Endothelial cell of umbilical vein (primary cell): ENCODE results near the gene PRG2. TPM values are rescaled to one million over a fixed set of nuclear protein-coding genes. Genes with fewer than 3 reads are reported as not detected.

Source experiments
- BruUV-seq: library from RNA; stranded (reverse); fragments of 400-500 nt; replicated peaks from 2 replicates; lab custom pipeline; 2021; lab: Mats Ljungman, UMichigan
- CTCF ChIA-PET: fragments of 300-600, 350-600 bp; sonication (Branson Sonifier 250); formaldehyde crosslinking; loops from one replicate; lab custom pipeline; 2021; ENCODE audit warnings: antibody characterized with exemption, inconsistent platforms; lab: Charles Lee
- POLR2A ChIA-PET: fragments of 300-600, 350-600 bp; sonication (Branson Sonifier 250); formaldehyde crosslinking; loops from one replicate; lab custom pipeline; 2021; ENCODE audit warnings: antibody characterized with exemption, inconsistent platforms; lab: Charles Lee
- DNase-seq: peaks from one replicate; pipeline ENCODE4 v3.0.0-alpha.2; 2011; ENCODE audit warnings: low read depth, low spot score
- FAIRE-seq: peaks from 2 replicates; lab custom pipeline; 2011; peaks lifted over from hg19 to GRCh38; lab: Jason Lieb, UNC
- H2AFZ ChIP-seq: 2 replicates; pipeline ENCODE4 v1.6.0; 2012; ENCODE audit warnings: low read depth, low read length, control low read depth, inconsistent platforms
- H3K27ac ChIP-seq: 2 replicates; pipeline ENCODE4 v1.5.1; 2011; ENCODE audit warnings: low read depth, mild to moderate bottlenecking, control low read depth, low read length, moderate library complexity; ENCODE audit not compliant: insufficient read depth
- H3K27me3 ChIP-seq, 2 experiments: 2 replicates each; pipeline versions ENCODE4 v1.6.0 to v1.6.1; 2011; ENCODE audit warnings: low read length in 2 of 2, mixed read lengths in 1 of 2; ENCODE audit not compliant: control insufficient read depth in 2 of 2, insufficient read depth in 2 of 2
- H3K36me3 ChIP-seq, 2 experiments: 2 replicates in 1 of 2; 3 replicates in 1 of 2; pipeline ENCODE4 v1.5.1; 2011; ENCODE audit warnings: low read length in 2 of 2, mild to moderate bottlenecking in 1 of 2, moderate library complexity in 1 of 2; ENCODE audit not compliant: control insufficient read depth in 2 of 2, insufficient read depth in 2 of 2; ENCODE audit errors: extremely low read depth in 1 of 2
- H3K4me1 ChIP-seq: 3 replicates; pipeline ENCODE4 v1.5.1; 2011; ENCODE audit warnings: mild to moderate bottlenecking, low read length; ENCODE audit not compliant: control insufficient read depth, insufficient read depth; ENCODE audit errors: extremely low read depth
- H3K4me2 ChIP-seq: 2 replicates; pipeline ENCODE4 v1.6.1; 2011; ENCODE audit warnings: low read length, control low read depth, mixed read lengths; ENCODE audit not compliant: insufficient read depth
- H3K4me3 ChIP-seq, 3 experiments: fragments of 200-600 bp in 1 of 3; sonication (generic), shearing (Covaris generic) in 1 of 3; replicated peaks in 1 of 3; 2 replicates each; pipeline ENCODE4 v1.5.1; 2011 to 2016; ENCODE audit warnings: control low read depth in 3 of 3, low read length in 3 of 3, mild to moderate bottlenecking in 2 of 3, inconsistent platforms in 1 of 3, low read depth in 1 of 3, moderate library complexity in 1 of 3; ENCODE audit not compliant: insufficient read depth in 1 of 3
- H3K79me2 ChIP-seq: 2 replicates; pipeline ENCODE4 v1.6.0; 2012; ENCODE audit warnings: low read length, inconsistent platforms; ENCODE audit not compliant: control insufficient read depth, insufficient read depth
- H3K9ac ChIP-seq: replicated peaks from 2 replicates; pipeline ENCODE3; 2011; ENCODE audit warnings: low read length, control low read depth; ENCODE audit not compliant: insufficient read depth; ENCODE audit errors: extremely low read depth
- H3K9me1 ChIP-seq: replicated peaks from 3 replicates; pipeline ENCODE4 v1.6.0; 2011; ENCODE audit warnings: mild to moderate bottlenecking, low read length; ENCODE audit not compliant: control insufficient read depth, insufficient read depth; ENCODE audit errors: extremely low read depth
- H3K9me3 ChIP-seq: replicated peaks from 2 replicates; pipeline ENCODE4 v1.5.1; 2012; ENCODE audit warnings: low read length, inconsistent platforms; ENCODE audit not compliant: control insufficient read depth, insufficient read depth
- H4K20me1 ChIP-seq: replicated peaks from 2 replicates; pipeline ENCODE3; 2011; ENCODE audit warnings: mild to moderate bottlenecking, low read length; ENCODE audit not compliant: control insufficient read depth, insufficient read depth; ENCODE audit errors: extremely low read depth
- CTCF ChIP-seq, 2 donors: IDR thresholded peaks; 1 replicate in 1 of 2; 2 replicates in 1 of 2; pipeline ENCODE4 v1.5.1; 2011; ENCODE audit warnings: low read length in 2 of 2, mild to moderate bottlenecking in 2 of 2, moderate library complexity in 2 of 2, control low read depth in 1 of 2, inconsistent platforms in 1 of 2, low read depth in 1 of 2; ENCODE audit not compliant: insufficient read depth in 1 of 2; ENCODE audit errors: extremely low read depth in 1 of 2
- EZH2 ChIP-seq: IDR thresholded peaks from 2 replicates; pipeline ENCODE4 v1.6.1; 2012; ENCODE audit warnings: borderline replicate concordance, low read depth, mild to moderate bottlenecking, moderate library complexity, low read length, inconsistent platforms; ENCODE audit not compliant: severe bottlenecking
- FOS ChIP-seq: IDR thresholded peaks from 2 replicates; pipeline ENCODE4 v1.6.1; 2011; ENCODE audit warnings: mild to moderate bottlenecking, low read length, moderate library complexity, borderline replicate concordance; ENCODE audit not compliant: insufficient read depth
- GATA2 ChIP-seq: IDR thresholded peaks from 2 replicates; pipeline ENCODE4 v1.7.0; 2011; ENCODE audit warnings: low read depth, mild to moderate bottlenecking, moderate library complexity, mixed read lengths, low read length; ENCODE audit not compliant: insufficient read length, insufficient read depth
- JUN ChIP-seq: IDR thresholded peaks from 2 replicates; pipeline ENCODE4 v1.6.1; 2011; ENCODE audit warnings: borderline replicate concordance, low read depth; ENCODE audit not compliant: insufficient read length, insufficient read depth
- MAX ChIP-seq: IDR thresholded peaks from 2 replicates; pipeline ENCODE4 v1.6.1; 2011; ENCODE audit not compliant: insufficient read depth, insufficient read length
- MYC ChIP-seq: IDR thresholded peaks from one replicate; pipeline ENCODE4 v1.6.1; 2011; ENCODE audit warnings: mild to moderate bottlenecking, low read depth, low read length
- POLR2A ChIP-seq: IDR thresholded peaks from 2 replicates; pipeline ENCODE4 v1.6.1; 2012; ENCODE audit warnings: low read depth, mild to moderate bottlenecking, control low read depth, low read length
- POLR2AphosphoS5 ChIP-seq: IDR thresholded peaks from 2 replicates; pipeline ENCODE4 v1.6.1; 2012; ENCODE audit warnings: low read depth, mild to moderate bottlenecking, control low read depth, low read length, moderate library complexity; ENCODE audit not compliant: insufficient read depth
- dilution Hi-C: fragments of 300-500 bp; cut with MboI; formaldehyde crosslinking; loops from one replicate; pipeline ENCODE4 v1.15.0; 2019; ENCODE audit warnings: low sequenced_read_pairs; ENCODE audit not compliant: extremely low pct_ligation_motif_present
- intact Hi-C: fragments of 100-400 bp; cut with micrococcal nuclease; formaldehyde crosslinking; loops from one replicate; pipeline ENCODE4 v1.10.0; 2022
- polyA plus RNA-seq, 4 experiments: library from polyadenylated mRNA; depleted of rRNA in 3 of 4; stranded (reverse) in 3 of 4; unstranded in 1 of 4; fragments of >200 nt; gene quantifications; 2 replicates each; pipeline versions ENCODE4 v1.2.1 to v1.2.3, GENCODE V29; 2011 to 2012; ENCODE audit warnings: missing spikeins in 1 of 4
- total RNA-seq: library from RNA; stranded (reverse); gene quantifications from 2 replicates; pipeline ENCODE4 v1.2.3, GENCODE V29; 2021

The PRG2 gene
- total and polyA plus RNA-seq, 2 donors (not counting 3 experiments of a cell fraction or from before 2014, with no cell fraction given): 0.08 to 0.55 TPM

- H3K4me2 ChIP-seq: no peak overlapping the region
- H3K4me1 ChIP-seq: no peaks in the 10 kb centered on the region
- H3K36me3 ChIP-seq: no peaks in the 10 kb centered on the region
- no peaks in the 10 kb centered on the region for H3K79me2 ChIP-seq
- intact Hi-C loops (no loop called here), dilution Hi-C loops (no loop called here)
- H3K9me1 ChIP-seq: no peaks in the 10 kb centered on the region
- no peaks in the 10 kb centered on the region for H4K20me1 ChIP-seq
- peaks cover 2 to 5% of the 10 kb centered on the region in 2 experiments for H3K27me3 ChIP-seq
- CTCF ChIA-PET: interaction anchor here (1.2 to 2.3 kb wide), 3 partner anchors 23 to 85 kb away, joined by 4 to 8 read pairs (median 5); no protein-coding TSS in a partner anchor
- H3K4me3 ChIP-seq: no peak overlapping the region
- H3K27ac ChIP-seq: no peak overlapping the region
- no peak for TF ChIP-seq CTCF (IDR thresholded peaks at IDR 0.05; ENCODE audit: extremely low read depth in 1 of 2, insufficient read depth in 1 of 2, low read depth in 1 of 2, low read length in 2 of 2)
- TF ChIP-seq POLR2AphosphoS5: no peak
- TF ChIP-seq JUN: no peak
- no peak for TF ChIP-seq EZH2
- TF ChIP-seq MYC: no peak
- no peak for TF ChIP-seq FOS
- no peak for TF ChIP-seq POLR2A
- no peak for TF ChIP-seq GATA2
- TF ChIP-seq MAX: no peak
- H2AFZ ChIP-seq: no peak overlapping the region
- BruUV-seq: no TSS peak
- H3K9me3 ChIP-seq: no peaks in the 10 kb centered on the region
- H3K9ac ChIP-seq: no peak overlapping the region
- DNase-seq (no peak), FAIRE-seq (no peak)
- POLR2A ChIA-PET: no interaction called here
These were observed 44.4 kb upstream of the PRG2 start for GRCh38 chr11:57434640-57435546.
